Stimulated activated CD8-positive, alpha-beta memory T cell treated with anti-CD3 and anti-CD28 coated beads, Interleukin-4, amount 100 ng/mL, for 48 hours (primary cell): ENCODE data around the gene SLAMF9.

Source experiments
- DNase-seq: peaks from one replicate; pipeline ENCODE4 v3.0.0-alpha.2; 2020

Gene SLAMF9

DNA sequence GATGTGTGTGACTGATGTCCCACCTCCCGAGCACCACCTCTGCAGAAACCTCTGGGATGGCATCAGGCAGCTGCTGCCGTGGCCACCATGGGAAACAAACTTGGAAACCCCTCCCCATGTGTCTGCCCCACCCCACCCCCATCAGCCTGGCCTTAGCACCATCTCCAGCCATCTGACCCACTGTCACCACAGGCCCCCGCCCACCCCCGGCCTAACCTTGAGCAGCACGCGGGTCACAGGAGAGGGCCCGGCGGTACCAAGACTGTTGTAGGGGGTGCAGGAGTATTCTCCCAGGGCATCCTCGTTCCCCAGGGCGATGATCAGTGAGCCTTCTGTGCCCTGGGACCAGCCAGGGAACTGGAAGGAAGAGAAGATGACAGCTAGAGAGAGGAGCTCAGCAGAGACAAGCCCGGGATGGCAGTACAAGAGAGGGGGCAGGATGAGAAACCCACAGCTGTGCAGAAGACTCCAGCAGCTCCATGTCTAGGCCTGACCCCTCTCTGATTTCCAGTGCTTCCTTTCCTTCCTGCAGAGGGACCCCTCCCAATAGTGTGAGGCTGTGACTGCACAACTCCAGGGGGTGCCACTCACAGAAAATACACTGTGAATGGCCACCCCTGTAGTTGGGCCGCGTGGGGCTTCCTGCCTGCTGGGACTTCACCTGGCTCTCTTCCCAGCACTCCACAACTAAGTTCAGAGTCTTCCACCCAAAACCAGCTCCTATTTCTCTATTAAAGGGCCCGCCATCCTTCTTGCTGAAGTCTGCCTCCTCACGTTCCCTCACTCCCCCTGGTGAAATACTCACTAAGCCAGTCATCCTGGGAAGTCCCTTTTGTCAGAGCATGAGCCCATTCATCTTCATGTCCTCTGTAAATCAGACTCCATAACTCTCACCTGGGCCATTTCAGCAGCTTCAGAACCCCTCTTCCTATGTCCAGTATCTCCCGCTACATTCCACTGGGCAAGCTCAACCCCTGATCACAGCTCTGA lies 21.4 kb downstream of the SLAMF9 start:
- no peak for DNase-seq

DNA sequence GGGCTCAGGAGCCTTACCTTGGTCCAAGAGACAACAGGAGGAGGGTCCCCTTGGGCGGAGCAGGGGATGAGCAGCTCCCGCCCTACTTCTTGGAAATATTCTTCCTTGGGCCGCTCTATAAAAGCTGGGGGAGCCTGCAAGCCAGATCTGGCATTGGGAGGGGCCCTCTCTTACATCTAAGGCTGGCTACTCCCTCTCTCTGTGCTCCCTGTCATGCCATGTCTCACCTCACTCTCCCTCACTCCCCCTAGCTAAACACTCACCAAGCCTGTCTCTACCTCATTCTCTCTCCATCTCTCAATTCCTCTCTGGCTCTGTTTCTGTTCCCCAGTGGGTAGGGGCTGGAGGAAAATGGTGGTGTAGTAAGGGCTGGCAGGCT lies 22.3 kb downstream of the SLAMF9 start:
- DNase-seq: no peak

DNA sequence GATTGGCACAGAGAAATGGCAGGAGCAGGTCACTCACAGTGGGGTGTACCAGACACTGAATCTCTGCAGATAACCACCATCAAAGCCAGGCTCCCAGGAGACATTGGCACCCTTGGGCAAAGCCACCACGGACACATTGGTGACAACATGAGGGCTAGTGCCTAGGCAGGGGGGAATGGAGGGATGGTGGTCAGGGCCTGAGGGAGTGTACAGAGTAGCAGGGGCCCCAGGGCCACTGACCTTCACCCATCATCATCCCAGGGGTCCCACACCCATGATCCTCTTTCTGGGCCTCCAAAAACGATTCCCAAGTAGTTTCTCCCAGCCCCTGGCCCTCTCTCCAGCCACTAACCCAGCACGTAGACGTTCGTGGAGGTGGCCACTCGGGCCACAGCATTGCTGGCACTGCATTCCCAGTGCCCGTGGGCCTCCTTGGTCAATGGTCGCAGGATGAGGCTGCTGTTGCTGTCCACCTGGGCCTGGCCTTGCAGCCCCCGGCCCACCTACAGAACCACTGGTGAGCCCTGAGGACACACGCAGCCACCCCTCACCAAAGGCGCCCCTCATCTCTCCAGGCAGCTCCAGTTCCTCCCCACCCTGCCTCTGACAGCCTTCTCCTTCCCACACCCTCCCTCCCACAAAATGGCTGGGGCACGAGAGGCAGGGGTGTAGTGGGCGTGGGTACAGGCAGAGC lies 22.8 kb downstream of the SLAMF9 start:
- no peak for DNase-seq

DNA sequence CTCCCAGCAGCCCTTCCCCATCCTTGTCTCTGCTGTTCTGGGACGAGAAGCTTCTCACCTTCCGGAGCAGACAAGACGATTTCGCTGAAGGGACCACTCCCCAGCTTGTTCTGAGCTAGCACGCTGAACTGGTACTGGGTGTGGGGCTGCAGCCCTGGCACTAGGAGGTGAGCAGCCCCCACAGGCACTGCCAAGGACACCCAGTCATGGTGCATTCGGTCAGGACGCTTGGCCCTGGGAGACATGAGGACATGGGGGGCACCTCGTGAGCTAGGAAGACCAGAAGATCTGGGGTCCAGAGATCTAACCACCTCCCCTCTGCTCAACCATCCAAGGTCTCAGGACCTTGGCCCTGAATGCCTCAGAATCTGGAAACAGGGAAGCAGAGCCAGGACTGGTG lies 23.4 kb downstream of the SLAMF9 start:
- no peak for DNase-seq

DNA sequence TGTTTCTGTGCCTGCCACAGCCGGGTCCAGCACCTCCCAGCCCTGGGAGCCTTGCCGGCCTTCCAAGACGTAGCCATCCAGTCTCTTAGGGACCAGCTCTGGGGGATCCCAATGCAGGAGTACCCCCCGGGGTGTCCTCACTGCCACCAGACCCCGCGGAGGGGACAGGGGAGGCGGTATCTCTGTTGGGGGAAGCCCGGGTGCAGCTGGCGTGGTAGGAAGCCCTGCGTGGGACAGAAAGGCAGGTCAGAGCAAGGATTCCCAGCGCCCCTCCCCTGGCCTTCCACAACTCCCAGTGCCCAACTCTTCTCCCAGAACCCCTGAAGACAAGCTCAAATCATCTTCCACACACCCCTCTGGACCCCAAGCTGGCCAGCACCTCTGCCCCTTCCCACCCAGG lies 23.8 kb downstream of the SLAMF9 start:
- no peak for DNase-seq

DNA sequence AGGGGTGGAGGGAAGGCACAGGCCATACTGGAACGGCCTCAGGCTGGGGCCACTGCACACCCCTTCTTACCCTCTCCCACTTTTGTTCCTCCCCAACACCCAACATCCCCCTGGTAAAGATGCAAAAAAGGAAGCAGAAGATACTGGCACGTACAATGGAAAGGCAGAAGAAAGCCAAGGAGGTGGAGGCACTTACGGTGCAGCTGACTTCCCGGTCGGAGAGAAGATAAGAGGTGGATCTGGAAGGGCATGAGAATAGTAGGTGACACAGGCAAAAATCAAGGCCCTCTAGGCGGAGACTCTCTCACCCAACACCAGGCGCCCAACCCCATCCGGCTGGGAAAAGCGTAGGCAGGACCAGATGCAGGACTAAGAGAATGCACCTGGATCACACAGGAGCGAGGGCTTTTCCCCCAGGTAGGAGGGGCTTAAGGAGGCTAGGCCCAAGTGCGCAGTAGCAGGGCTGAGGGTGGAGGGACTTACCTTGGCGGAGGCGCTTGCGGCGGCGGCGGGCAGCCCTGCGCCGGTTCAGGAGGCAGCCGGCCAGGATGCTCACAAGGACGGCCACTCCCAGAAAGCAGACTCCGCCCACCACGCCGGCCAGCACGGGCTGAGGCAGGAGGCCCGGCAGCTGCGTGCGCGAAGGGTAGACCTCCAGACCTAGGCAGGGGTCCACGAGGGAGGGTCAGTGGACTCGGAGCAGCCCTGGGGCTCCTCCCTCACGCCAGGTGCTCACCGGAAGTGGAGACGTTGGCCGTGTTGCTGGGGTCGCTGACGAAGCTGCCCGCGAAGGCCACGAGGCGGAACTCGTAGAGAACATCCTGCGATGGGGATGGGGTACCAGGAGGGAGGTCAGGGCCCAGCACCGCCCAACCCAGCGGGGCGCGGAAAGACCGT lies 24.6 kb downstream of the SLAMF9 start:
- no peak for DNase-seq

DNA sequence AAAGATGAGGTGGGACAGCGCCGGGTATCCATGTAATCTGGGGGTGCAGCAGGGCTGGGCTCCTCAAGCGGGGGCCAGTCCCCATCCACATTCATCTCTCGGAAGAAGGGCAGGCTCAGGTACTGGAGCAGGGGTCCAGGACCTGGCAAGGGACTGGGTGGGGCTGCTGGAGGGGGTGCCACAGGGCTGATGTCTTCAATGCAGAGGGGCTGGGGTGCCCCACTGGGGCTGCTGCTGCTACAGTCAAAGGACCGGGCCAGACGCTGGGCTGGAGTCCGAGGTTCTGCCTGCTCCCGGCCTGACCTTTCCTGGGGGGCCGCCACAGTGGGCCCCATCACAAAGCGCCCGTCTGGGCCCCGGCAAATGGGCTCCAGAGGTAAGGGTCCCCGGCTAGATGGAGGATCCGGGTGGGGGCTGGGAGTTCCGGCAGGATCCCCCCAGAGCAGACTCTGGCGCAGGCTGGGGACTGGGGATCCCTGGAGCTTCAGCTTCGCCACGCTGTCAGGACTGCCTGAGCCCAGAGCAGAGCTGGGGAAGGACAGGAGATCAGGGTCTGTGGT lies 25.5 kb downstream of the SLAMF9 start:
- DNase-seq: no peak

DNA sequence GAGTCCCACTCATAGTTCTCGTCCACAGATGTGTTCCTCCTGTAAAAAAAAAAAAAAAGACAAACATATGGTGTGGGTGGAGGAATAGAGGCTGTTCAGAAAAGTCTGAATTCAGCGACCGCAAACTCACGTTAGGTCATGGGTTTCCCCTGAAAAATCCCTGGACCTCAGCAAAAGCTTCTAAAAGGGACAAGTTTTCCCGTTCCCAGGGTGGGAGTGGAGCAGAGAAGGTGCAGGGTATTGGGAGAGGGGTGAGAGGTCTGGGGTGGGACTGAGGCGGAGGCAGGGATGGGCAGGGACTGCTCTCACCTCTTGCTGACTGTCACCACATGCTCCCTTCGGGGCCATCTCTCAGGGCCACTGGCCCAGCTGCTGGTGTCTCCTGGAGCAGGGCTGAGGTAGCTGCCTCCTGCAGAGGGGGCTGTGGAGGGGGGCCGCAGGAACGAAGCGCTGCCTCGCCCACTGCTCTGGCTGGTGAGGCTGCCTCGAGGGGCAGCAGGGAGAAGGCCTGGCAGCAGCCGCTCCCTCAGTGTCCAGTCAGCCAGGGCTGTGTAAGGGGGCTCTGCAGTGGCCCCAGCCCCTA lies 26.1 kb downstream of the SLAMF9 start:
- DNase-seq: no peak

DNA sequence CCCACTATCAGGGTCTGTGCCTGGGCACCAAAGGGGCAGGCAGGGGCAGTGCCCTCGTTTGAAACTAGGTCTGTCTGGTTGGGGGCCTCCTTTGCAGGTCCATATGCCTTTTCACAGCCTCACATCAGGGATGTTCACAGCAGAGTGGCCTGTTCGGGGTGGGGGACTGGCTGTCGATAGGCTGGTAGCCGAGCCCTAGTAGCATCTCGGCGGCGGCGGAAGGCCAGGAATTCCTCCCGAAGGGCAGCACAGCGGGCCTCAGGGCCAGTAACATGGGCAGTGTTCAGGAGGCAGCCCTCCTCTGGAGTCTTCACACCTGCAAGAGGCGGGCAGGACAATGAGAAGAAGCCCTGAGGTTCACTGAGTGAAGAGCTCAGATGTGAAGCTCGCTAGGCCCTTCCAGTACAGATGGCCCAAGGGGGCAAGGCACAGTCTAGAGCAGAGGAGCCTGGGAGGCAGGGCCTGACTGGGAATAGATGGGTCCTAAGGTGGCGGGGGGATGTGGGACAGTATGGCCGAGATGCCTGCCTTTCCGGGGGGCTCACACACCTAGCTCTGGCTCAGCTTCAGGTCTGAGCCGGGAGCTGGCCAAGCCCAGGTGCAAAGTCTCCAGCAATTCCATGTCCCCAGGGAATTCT lies 26.7 kb downstream of the SLAMF9 start:
- DNase-seq: no peak

DNA sequence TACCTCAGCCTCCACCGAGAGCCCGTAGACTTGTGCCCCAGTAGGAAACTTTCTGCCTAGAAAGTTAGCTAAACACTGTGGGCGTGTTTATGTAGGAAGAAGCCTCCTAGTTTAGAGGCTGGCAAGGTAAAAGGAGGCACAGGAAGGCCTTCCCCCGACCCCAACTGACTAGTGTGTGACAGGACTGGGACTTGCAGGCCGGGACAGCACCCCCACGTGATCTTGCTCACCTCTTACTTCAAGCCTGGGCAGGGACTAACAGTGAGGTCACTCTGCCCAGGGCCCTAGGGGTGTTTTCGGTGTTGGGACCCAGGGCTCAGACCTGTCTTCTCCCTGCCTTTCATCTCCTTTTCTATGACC lies 28.3 kb downstream of the SLAMF9 start:
- peak; percentile 65 for DNase-seq

DNA sequence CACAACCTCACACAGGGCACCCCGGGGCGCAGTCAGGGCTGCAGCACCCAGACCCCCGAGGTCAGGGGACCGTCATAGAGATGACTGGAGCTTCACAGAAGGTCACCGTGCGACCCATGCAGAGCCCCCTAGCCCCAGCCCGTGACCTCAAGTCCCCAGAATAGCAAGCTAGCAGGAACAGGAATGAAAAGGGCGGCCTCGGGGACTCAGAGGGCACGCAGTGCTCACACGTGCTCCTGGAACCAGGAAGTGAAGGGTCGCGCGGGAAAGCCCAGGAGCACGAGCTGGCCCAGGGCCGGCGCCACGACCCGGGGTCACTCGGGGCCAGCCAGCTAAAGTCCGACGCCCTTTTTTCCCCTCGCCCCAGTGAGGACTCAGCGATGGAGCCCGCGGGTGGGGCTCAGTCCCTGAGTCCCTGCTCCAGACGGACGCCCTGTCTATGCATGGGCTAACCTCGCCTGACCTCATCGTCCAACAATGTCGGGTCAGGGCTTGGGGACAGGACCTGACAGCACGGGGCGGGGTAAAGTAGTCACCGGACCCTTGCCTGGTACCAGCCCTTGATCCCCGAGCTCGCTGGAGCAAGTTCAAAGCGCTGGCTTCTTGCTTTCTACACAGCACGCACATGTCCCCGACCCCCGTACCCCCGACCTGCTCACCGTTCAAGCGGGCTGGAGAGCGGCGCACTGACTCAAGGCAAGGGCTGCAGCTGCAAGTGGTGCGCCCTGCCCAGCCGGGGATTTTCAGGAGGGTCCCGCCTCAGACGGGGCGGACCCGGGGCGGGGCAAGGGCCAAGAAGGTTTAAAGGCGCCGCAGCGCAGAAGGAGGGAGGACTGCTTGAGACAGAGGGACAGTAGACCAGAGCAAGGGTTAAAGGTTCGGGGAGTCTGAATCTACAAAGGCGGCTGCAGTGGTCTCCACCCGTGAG lies 29.0 kb downstream of the SLAMF9 start, which contains the start of gene TAGLN2:
TSS of gene TAGLN2 (minus strand) at position 717 of the 928 bp plus-strand sequence. CDS start 4,998 bp downstream, outside the sequence.
- peak; percentile 94 for DNase-seq

DNA sequence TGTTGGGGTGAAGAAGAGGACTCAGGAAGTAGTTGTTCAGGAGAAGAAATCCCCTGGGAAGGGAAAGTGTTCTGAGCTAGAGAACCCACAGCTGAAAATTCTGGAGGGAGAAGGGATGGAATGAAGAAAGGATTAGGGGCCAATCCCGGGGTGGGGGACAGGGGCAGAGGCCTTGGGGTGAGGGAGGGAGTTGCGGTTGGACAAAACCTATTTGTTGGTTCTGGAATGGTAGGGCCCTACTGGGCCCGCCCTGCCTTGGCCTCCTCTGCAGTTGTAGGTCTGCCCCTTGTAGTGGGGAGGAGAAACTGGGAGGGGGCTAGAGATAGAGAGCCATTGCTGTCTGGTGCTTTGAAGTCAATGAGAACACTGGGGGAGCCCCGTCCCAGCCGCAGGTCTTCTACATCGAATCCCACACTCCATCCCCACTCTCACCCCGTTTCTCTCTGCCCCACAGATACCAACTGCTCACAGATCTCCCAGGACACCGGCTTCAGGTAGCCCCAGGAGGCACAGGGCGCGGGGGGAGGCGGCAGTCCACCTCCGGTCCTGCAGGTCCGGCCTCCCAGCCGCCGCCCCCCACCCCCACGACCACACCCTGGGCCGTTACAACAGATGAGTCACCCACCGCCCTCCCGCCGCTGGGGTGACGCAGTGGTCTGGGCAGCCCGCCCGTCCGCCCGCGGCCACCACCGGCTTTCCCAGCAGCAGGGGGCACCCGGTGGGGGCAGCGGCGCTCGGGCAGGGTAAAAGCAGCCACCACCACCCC lies 29.8 kb downstream of the SLAMF9 start:
- peak; percentile 79 for DNase-seq

DNA sequence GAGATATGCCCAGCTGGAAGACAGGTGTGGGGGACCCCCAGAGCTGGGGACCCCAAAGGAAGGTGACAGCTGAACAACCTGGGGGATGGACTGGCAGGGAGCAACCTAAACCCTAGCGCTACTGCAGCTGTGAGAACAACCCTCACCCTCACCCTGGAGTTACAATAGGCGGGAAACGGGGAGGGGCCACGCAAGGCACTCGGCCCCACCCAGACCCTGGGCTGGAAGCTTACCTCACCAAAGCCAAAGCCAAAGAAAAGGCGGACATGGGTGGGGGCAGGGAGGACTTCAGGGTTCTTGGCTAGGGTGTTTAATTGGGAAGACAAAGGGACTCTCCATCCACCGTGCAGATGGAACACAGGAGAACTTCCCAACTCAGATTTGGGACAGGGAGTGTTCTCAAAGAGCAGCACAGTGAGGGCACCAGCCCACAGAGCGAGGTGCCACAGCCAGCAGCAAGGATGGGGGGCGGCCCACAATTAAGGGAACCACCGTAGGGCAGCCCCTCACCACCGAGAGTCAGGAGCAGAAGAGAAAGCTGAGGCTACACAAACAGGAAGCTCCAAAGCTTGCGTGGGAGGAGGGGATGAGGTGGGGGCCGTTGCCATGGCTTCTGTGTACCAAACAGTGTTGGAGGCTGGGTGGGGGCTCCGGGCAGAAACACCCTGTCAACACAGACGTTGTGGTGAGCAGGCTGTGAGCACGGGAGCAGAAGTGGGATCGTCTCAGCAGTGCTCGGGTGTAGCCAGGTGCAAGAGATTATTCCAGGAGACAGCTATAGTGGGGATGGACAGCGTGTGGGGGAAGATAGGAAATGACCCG lies 30.6 kb downstream of the SLAMF9 start:
- peak; percentile 87 for DNase-seq

DNA sequence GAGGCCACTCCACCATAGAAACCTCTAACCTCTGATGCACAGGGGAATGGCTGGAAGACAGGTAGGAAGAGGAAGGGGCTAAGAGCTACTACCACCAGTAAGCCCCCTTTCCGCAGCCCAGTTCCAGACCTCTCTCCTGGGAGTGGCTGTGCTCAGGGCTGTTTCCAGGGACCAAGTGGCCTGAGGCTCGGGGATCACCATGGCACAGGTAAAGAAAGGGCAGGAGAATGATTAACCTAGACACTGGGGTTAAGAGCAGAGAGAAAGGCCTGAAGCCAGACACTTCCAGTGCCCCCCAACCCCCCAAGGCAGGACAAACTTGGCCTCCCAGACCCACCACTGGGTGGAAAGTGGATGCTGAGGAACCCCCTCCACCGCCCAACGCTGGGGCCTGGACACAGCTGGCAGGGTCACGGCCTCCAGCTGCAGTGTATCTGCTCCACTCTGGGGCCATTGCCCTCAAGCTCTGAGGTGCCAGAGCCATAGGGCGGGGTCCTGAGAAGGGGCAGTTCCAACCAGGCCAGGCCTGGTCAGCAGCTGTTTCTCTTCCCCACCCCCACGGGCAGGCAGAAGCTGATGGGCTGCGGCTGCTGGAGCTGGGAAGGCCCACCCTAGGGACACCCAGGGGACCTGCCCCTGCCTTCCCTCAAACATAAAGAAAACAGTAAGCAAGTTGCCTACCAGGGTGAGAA lies 31.4 kb downstream of the SLAMF9 start:
- DNase-seq: no peak

DNA sequence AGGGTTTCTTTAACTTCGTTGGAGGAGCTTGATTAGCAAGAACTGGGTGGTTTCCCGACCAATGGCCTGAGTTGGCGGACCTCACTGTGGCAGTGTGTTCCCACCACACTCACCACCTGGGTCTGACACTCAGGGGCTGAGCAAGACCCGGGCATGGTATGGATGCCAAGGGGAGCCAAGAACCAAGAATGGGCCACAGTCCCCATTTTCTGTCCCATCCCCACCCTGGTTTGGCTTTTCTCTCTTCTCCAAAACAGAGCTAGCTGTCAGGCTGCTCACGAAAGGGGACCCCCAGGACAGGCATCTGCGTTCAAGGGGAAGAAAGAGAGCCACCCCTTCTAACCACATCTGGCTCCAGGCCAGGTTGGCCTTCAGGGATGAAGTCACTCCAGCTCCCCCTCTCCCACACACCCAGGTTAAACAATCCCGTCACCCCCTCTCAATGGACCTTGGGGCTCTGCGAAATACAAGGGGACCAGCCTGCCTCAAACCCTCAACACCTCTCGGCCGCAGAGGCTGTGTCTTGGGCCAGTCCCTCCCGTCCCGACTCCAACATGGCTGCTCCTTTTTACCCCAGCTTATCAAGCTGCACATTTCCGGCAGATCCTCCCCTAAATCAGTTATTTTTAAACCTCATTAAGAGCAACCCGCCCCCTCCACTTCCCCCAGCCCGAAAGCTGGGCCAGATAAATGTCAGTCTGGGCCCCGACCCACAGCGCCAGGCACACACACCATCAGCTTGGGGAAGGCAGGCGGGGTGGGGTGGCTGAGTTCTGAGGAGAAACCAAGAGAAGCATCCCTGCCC lies 32.1 kb downstream of the SLAMF9 start:
- DNase-seq: peak; percentile 56

DNA sequence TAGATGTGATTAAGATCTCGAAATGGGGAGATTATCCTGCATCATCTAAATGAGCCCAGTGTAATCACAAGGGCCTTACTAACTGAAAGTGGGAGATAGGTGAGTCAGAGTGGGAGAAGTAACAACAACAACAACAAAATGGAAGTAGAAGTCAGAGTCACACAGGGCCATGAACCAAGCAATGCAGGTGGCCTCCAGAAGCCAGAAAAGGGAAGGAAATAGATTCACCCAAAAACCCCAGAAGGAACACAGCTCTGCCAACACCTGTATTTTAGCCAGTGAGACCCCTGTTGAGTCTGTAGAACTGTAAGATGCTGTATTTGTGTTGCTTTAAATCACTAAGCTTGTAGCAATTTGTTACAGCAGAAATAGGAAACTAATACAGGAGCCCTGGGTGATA lies 32.8 kb downstream of the SLAMF9 start:
- no peak for DNase-seq

DNA sequence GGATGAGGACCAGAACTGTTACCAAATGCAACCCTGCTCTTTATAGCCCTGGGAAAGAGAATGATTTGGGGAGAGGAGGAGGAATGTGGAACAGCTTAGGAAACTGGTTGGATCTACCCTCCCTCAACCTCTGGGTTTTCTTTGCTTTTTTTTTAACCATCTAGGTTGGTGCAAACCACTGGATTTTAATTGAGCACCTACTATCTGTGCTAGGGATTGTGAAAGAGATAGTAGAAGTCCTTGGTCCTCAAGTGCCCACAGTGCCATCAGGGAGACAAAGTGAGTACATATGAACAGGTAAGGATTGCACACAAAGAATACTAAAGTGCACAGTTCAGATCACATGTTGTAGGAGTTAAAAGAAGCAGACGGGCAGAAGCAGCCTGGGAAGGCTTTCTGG lies 33.4 kb downstream of the SLAMF9 start:
- DNase-seq: no peak
